Effector memory CD8-positive, alpha-beta T cell (primary cell): ENCODE data around the gene ATP12A.
"Not testable (repeated sequence)": the region's sequence is repeated elsewhere in the genome, so short reads cannot be mapped to it uniquely, and the experiment has no call there.

ENCODE experiments used
- ATAC-seq: fragments of 150-1000 bp; cut with Tn5 transposase; replicated peaks from 2 replicates; pipeline ENCODE4 v1.10.0; 2021; ENCODE audit warnings: mild to moderate bottlenecking, moderate library complexity
- DNase-seq, 3 experiments: peaks; one replicate each; pipeline ENCODE4 v3.0.0; 2021
- H3K27ac Mint-ChIP-seq, 2 donors: one replicate each; pipeline ENCODE4 v1.8.0; 2022; ENCODE audit warnings: mild to moderate bottlenecking in 2 of 2, mixed read lengths in 2 of 2, moderate library complexity in 2 of 2
- H3K27me3 Mint-ChIP-seq, 2 donors: one replicate each; pipeline ENCODE4 v1.8.0; 2022; ENCODE audit warnings: mixed read lengths in 2 of 2
- H3K36me3 Mint-ChIP-seq: one replicate; pipeline ENCODE4 v1.8.0; 2022; ENCODE audit warnings: mild to moderate bottlenecking, moderate library complexity, mixed read lengths; ENCODE audit not compliant: insufficient read depth
- H3K4me1 Mint-ChIP-seq, 2 donors: one replicate each; pipeline ENCODE4 v1.8.0; 2022; ENCODE audit warnings: low read depth in 2 of 2, mixed read lengths in 2 of 2
- H3K4me3 Mint-ChIP-seq, 2 donors: one replicate each; pipeline ENCODE4 v1.8.0; 2022; ENCODE audit warnings: mild to moderate bottlenecking in 2 of 2, mixed read lengths in 2 of 2, moderate library complexity in 2 of 2
- H3K9me3 Mint-ChIP-seq, 2 donors: one replicate each; pipeline ENCODE4 v1.8.0; 2022; ENCODE audit warnings: mixed read lengths in 2 of 2

Gene ATP12A

GRCh38 chr13:24713022-24713421, 32.8 kb downstream of the ATP12A start:
- no peaks in the 10 kb centered on the region for H3K9me3 Mint-ChIP-seq
- H3K27ac Mint-ChIP-seq = no peak overlapping the region
- DNase-seq (no peak), ATAC-seq (no peak)
- H3K27me3 Mint-ChIP-seq = peaks cover 0 to 9% of the 10 kb centered on the region in 2 donors
- peaks cover 7 to 14% of the 10 kb centered on the region in 2 donors for H3K4me1 Mint-ChIP-seq
- H3K4me3 Mint-ChIP-seq = no peak overlapping the region
- peaks cover 2% of the 10 kb centered on the region for H3K36me3 Mint-ChIP-seq

- Mint-ChIP-seq H3K9me3 (no peaks in the 10 kb centered on the region), H3K27ac (no peak overlapping the region), H3K27me3 (peaks cover 21 to 25% of the 10 kb centered on the region in 2 donors), H3K4me3 (no peak overlapping the region), H3K36me3 (peaks cover 5% of the 10 kb centered on the region), H3K4me1 (no peaks in the 10 kb centered on the region)
- ATAC-seq = no peak
- no peak for DNase-seq
Observed at GRCh38 chr13:24716011-24716410, 35.8 kb downstream of the ATP12A start.

GRCh38 chr13:24716446-24716845, 36.2 kb downstream of the ATP12A start:
- no peaks in the 10 kb centered on the region for H3K4me1 Mint-ChIP-seq
- no peak for ATAC-seq
- no peak for DNase-seq
- no peak overlapping the region for H3K4me3 Mint-ChIP-seq
- no peaks in the 10 kb centered on the region for H3K9me3 Mint-ChIP-seq
- no peak overlapping the region for H3K27ac Mint-ChIP-seq
- peaks cover 4% of the 10 kb centered on the region for H3K36me3 Mint-ChIP-seq
- peaks cover 25 to 29% of the 10 kb centered on the region in 2 donors for H3K27me3 Mint-ChIP-seq

GRCh38 chr13:24717217-24717616, 37.0 kb downstream of the ATP12A start:
- peaks cover 3% of the 10 kb centered on the region for H3K36me3 Mint-ChIP-seq

GRCh38 chr13:24718192-24718965, 38.2 kb downstream of the ATP12A start:
- no peaks in the 10 kb centered on the region for H3K4me1 Mint-ChIP-seq
- no peak overlapping the region for H3K27ac Mint-ChIP-seq
- ATAC-seq (no peak), DNase-seq (no peak)
- H3K4me3 Mint-ChIP-seq = no peak overlapping the region
- H3K27me3 Mint-ChIP-seq = peaks cover 31 to 35% of the 10 kb centered on the region in 2 donors
- peaks cover 3% of the 10 kb centered on the region for H3K36me3 Mint-ChIP-seq
- no peaks in the 10 kb centered on the region for H3K9me3 Mint-ChIP-seq

More at GRCh38 chr13:24717217-24717616, 37.0 kb downstream of the ATP12A start:
- peaks cover 31 to 33% of the 10 kb centered on the region in 2 donors for H3K27me3 Mint-ChIP-seq
- DNase-seq = no peak
- no peaks in the 10 kb centered on the region for H3K4me1 Mint-ChIP-seq
- H3K9me3 Mint-ChIP-seq = no peaks in the 10 kb centered on the region
- no peak overlapping the region for H3K4me3 Mint-ChIP-seq
- no peak overlapping the region for H3K27ac Mint-ChIP-seq
- no peak for ATAC-seq

GRCh38 chr13:24719139-24719538, 38.9 kb downstream of the ATP12A start:
- H3K36me3 Mint-ChIP-seq = peaks cover 3% of the 10 kb centered on the region
- no peak overlapping the region for H3K27ac Mint-ChIP-seq
- H3K27me3 Mint-ChIP-seq = peaks cover 36 to 40% of the 10 kb centered on the region in 2 donors
- DNase-seq (no peak), ATAC-seq (no peak)
- H3K4me3 Mint-ChIP-seq = no peak overlapping the region
- H3K4me1 Mint-ChIP-seq = no peaks in the 10 kb centered on the region
- H3K9me3 Mint-ChIP-seq = no peaks in the 10 kb centered on the region

- ATAC-seq (no peak), DNase-seq (no peak)
- Mint-ChIP-seq H3K4me3 (no peak overlapping the region), H3K4me1 (no peaks in the 10 kb centered on the region), H3K36me3 (peaks cover 5% of the 10 kb centered on the region), H3K9me3 (no peaks in the 10 kb centered on the region), H3K27me3 (peaks cover 38 to 49% of the 10 kb centered on the region in 2 donors), H3K27ac (no peak overlapping the region)
Observed at GRCh38 chr13:24723206-24723605, 43.0 kb downstream of the ATP12A start.

GRCh38 chr13:24724714-24725113, 44.5 kb downstream of the ATP12A start:
- no peak overlapping the region for H3K4me3 Mint-ChIP-seq
- no peak for DNase-seq
- no peaks in the 10 kb centered on the region for H3K4me1 Mint-ChIP-seq

GRCh38 chr13:24725379-24725778, 45.2 kb downstream of the ATP12A start:
- ATAC-seq = no peak
- H3K4me3 Mint-ChIP-seq = no peak overlapping the region
- H3K27me3 Mint-ChIP-seq = peaks cover 31 to 32% of the 10 kb centered on the region in 2 donors

More at GRCh38 chr13:24724714-24725113, 44.5 kb downstream of the ATP12A start:
- peaks cover 37% of the 10 kb centered on the region in 2 donors for H3K27me3 Mint-ChIP-seq
- peaks cover 2% of the 10 kb centered on the region for H3K36me3 Mint-ChIP-seq
- no peaks in the 10 kb centered on the region for H3K9me3 Mint-ChIP-seq
- ATAC-seq = no peak
- H3K27ac Mint-ChIP-seq = no peak overlapping the region

GRCh38 chr13:24727731-24728601, 47.8 kb downstream of the ATP12A start:
- Mint-ChIP-seq H3K27ac (no peak overlapping the region), H3K4me1 (no peaks in the 10 kb centered on the region), H3K36me3 (peaks cover 2% of the 10 kb centered on the region), H3K9me3 (peaks cover 0 to 3% of the 10 kb centered on the region in 2 donors), H3K4me3 (no peak overlapping the region), H3K27me3 (peaks cover 27 to 28% of the 10 kb centered on the region in 2 donors)
- ATAC-seq = peak; percentile 100
- peak; percentile 63 to 73 (median 65) for DNase-seq

More at GRCh38 chr13:24725379-24725778, 45.2 kb downstream of the ATP12A start:
- no peaks in the 10 kb centered on the region for H3K9me3 Mint-ChIP-seq
- no peaks in the 10 kb centered on the region for H3K4me1 Mint-ChIP-seq
- DNase-seq = no peak
- peaks cover 2% of the 10 kb centered on the region for H3K36me3 Mint-ChIP-seq
- no peak overlapping the region for H3K27ac Mint-ChIP-seq

GRCh38 chr13:24730873-24731567, 50.8 kb downstream of the ATP12A start:
- H3K9me3 Mint-ChIP-seq, H3K4me3 Mint-ChIP-seq, ATAC-seq, H3K4me1 Mint-ChIP-seq, DNase-seq, H3K27ac Mint-ChIP-seq, H3K36me3 Mint-ChIP-seq: not testable (repeated sequence)
- peaks cover 15 to 19% of the 10 kb centered on the region in 2 donors for H3K27me3 Mint-ChIP-seq

GRCh38 chr13:24734950-24735349, 54.7 kb downstream of the ATP12A start:
- DNase-seq = no peak
- H3K4me1 Mint-ChIP-seq = no peaks in the 10 kb centered on the region
- H3K4me3 Mint-ChIP-seq = no peak overlapping the region
- no peaks in the 10 kb centered on the region for H3K36me3 Mint-ChIP-seq
- H3K9me3 Mint-ChIP-seq = peaks cover 0 to 3% of the 10 kb centered on the region in 2 donors
- no peak for ATAC-seq
- peaks cover 8 to 10% of the 10 kb centered on the region in 2 donors for H3K27me3 Mint-ChIP-seq
- no peak overlapping the region for H3K27ac Mint-ChIP-seq

GRCh38 chr13:24737042-24737441, 56.8 kb downstream of the ATP12A start:
- H3K36me3 Mint-ChIP-seq = no peaks in the 10 kb centered on the region
- ATAC-seq (no peak), DNase-seq (no peak)
- H3K4me1 Mint-ChIP-seq = no peaks in the 10 kb centered on the region
- peaks cover 0 to 8% of the 10 kb centered on the region in 2 donors for H3K27me3 Mint-ChIP-seq
- no peak overlapping the region for H3K4me3 Mint-ChIP-seq
- no peak overlapping the region for H3K27ac Mint-ChIP-seq
- H3K9me3 Mint-ChIP-seq = no peaks in the 10 kb centered on the region
